GM18858 (cell line): ENCODE results near the gene SPRR3.
"Not testable (repeated sequence)": the region's sequence is repeated elsewhere in the genome, so short reads cannot be mapped to it uniquely, and the experiment has no call there.

Experiments
- ATAC-seq: cut with Tn5 transposase; IDR thresholded peaks from one replicate; pipeline ENCODE4 v1.9.1; 2021; ENCODE audit not compliant: unreplicated experiment

SPRR3 gene

DNA sequence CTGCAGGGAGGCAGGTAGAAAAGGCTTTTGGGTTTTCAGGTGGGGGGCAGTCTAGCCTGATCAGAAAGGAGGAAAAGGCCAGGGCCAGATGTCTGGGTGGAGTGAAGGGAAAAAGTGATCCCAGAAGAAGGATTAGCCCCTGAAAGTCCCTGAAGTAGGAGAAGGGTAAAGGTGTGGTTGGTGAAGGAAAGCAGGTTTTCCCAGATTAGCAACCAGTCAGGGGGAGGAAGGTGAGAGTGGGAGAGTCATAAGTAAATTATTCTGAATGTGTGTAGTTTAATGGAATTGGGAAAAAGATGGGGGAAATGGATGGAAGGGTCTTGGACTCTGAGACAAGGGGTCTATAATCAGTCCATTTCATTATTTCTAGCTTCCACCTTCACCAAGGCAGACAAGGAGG, 18.3 kb upstream of the SPRR3 start:
- no peak for ATAC-seq

DNA sequence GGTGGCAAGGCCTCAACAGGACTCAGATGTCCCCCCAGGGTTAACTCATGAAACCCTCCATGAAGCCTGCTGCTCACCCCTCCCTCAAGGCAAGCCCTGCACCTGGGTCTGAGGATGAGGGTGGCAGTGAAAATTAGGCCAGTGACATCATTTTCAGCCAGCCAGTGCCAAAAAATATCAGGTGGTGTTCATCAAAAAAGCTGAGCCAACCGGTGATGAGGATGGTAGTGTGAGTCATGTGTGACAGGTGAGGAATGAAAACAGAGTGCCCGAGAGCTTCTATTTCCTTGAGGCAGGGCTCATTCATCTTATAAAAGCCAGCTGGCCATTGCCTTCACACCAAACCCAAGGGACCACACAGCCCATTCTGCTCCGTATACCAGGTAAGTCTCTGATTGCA, 17.8 kb upstream of the SPRR3 start, which contains the start of gene SPRR1A:
Gene SPRR1A, plus strand, starts transcription at position 339 of the 400 bp plus-strand sequence. CDS start 1,150 bp downstream, outside the sequence.
- ATAC-seq = no peak

DNA sequence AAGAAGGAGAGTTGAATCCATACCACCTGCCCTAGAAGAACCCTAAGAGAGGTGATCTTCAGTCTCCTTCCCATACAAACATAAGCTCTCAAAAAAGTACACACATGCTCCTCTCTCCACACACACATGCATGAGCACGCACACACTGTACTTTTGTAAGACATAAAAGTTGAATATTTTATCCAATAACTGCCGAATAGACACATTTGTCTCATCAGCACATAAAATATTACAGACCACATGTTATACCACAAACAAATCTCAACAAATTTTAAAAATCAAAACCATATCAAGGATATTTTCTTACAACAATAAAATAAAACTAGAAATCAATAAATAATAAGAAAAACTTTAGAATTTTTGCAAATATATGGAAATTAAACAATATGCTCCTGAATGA, 15.0 kb upstream of the SPRR3 start:
- ATAC-seq = no peak

DNA sequence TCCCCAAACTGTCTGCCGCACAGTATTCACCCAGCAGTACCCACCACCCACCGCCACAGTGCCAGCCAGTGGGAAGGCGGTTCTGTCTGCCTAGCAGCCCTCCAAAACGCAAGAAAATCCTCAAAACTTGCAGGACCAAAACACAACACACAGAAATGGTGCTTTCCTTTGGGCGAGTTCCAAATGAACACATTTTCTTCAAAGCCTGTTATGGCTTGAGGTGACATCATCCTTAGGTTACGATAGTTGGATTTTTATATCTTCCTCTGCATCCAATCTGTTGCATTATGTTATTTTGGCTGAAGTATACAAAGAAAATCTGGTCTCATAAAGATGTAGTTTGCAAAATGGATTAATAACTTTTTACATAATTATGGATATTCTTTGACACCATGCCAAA, 8.4 kb upstream of the SPRR3 start:
- ATAC-seq = no peak

DNA sequence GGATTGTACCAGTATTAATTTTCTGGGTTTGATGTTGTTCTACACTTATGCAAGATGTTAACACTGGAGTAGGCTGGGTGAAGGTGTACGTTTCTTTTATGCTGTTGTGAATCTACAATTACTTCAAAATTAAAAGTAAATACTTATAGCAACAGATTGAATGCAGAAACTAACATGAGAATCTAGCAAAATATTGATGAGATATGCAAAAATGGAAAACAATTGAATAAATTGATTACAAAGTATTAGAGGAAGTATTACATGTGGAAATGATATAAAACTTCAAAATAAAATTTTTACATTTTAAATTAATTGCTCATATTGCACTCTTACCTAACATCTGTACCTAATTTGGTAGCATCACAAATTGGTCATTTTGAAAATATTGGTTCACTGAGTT, 5.7 kb upstream of the SPRR3 start:
- no peak for ATAC-seq

DNA sequence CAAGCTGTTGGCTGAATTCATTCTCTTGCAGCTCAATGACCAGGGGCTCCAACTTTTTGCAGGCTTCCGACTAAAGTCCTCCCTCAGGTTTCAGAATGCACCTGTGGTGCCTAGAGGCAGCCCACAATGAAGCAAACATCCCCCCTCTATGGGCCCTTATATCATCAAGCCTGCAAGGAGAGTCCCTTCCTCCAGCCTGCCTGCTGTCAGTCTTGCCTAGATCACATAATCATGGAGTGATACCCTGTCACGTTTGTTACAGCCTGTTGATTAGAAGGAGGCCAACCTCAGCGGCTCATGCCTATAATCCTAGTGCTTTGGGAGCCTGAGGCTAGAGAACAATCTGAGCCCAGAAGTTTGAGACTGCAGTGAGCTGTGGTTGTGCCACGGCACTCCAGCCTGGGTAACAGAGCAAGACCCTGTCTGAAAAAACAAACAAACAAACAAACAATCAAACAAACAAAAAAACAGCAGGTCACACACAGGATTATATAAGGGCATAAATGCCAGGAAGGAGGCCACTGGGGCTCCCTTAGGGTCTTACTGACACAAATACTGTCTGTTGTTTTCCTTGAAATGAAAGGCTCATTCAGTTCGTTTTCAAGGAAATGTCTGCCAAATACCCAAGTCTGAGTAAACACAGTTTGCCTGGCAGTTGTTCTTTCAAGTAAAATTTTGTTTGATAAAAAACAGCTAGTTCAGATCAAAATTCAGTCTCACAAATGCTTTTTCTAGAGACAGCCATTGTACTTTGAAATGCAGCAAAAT, 4.7 kb upstream of the SPRR3 start:
- no peak for ATAC-seq

DNA sequence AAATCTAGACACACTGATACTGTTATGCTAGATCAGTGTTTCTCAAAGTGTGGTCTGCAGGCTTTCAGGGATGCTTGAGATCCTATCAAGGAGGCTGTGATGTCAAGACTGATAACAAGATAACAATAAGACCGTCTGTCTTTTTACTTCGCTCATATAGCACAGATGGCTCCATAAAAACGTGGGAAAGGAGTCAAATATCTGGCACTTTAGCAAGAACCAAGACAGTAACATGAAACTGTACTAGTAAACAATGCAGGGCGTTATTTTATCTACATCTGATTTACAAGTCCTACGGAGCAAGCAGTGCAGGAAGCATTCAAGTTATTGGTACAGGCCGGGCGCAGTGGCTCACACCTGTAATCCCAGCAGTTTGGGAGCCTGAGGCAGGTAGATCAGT, 3.6 kb upstream of the SPRR3 start:
- ATAC-seq = no peak

DNA sequence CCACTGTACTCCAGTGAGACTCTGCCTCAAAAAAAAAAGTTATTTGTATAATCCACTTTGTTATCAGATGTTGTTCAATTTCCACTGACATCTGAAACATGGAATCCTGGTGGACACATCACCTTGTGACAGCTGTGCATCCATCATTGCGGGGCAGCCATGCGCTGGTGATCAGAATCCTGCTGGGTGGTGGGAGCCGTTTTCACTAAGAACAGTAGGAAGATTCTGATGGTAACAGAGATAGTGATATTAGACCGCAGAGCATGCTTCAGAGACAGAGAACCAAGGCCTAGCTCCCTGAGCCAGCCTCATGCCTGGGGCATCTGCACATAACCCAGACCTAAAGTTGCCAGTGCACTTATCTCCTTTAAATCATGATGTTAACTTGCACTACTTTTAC, 3.1 kb upstream of the SPRR3 start:
- ATAC-seq = no peak

DNA sequence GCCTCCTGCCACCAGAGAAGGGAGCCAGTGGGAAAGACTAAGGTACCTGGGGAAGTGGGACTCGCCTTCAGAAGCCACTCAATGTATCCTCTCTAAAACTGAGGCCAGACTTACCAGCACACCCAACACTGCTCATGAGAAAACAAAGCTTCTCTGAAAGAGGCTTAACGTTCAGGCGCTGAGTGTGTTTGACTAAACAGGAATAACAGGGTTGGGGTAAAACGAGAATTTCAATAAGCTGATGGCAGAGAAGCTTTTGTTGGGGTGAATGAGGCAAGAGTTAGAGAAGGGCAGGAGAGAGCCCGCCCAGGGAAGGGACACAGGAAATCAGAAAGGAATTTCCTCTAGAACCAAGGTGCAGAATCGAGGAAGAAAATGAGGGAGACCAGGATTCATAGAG, 1.7 kb upstream of the SPRR3 start:
- ATAC-seq = no peak

DNA sequence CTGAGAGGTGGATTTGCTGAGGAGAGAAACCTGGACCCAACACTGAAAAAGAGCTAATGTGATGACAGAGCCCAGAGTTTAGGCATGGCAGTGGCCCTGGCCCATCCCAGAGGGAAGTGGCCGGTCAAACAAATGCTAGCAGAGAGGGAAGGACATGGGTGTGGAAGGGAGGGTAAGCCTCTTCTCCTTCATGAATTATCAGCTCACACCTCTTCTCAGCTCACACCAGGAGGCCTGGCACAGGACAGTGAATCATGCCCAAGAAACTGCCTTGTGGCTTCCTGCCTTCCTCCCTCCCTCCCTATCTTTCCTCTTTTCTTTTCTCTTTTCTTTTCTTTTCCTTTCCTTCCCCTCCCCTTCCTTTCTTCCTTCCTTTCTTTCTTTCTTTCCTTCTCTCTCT, 1.3 kb upstream of the SPRR3 start:
- no peak for ATAC-seq

DNA sequence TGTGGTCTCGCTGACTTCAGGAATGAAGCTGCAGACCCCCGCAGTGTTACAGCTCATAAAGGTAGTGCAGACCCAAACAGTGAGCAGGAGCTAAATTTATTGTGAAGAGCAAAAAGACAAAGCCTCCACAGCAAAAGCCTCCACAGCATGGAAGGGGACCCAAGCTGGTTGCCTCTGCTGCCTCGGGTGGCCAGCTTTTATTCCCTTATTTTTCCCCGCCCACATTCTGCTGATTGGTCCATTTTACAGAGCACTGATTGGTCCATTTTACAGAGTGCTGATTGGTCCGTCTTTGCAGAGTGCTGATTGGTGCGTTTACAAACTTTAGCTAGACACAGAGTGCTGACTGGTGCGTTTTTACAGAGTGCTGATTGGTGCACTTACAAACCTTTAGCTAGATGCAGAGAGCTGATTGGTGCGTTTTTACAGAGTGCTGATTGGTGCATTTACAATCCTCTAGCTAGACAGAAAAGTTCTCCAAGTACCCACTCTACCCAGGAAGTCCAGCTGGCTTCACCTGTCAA, 9.7 kb downstream of the SPRR3 start:
- not testable (repeated sequence) for ATAC-seq

DNA sequence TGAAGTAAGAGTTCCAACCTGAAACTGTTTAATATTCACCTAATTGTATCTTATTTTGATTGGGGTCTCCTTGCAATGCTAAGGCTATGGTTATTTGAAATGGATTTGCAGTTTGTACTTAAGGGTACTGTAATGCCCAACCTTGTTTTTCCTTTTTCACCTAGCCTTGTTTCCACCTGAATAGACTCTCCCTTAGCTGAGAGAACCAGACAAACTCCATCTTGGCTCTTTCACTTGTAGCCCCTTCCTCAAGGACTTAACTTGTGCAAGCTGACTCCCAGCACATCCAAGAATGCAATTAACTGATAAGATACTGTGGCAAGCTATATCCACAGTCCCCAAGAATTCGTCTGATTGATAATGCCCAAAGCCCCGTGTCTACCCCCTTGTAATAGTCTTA, 20.3 kb downstream of the SPRR3 start:
- not testable (repeated sequence) for ATAC-seq

DNA sequence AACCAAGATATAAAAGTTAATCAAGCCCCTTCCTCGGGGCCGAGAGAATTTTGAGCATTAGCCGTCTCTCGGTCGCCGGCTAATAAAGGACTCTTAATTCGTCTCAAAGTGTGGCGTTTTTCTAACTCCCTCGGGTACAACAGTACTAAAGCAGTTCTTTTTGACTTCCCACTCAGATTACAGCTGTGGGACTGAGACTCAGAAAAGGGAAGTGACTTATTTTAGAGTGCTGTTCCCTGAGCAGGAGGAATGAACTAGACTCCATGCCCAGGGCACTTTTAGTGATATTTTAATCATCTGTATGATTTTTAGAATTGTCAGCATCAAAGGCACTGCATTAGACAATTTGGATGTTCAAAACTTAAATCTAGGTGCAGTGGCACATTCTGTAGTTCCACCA, 20.8 kb downstream of the SPRR3 start:
- not testable (repeated sequence) for ATAC-seq

DNA sequence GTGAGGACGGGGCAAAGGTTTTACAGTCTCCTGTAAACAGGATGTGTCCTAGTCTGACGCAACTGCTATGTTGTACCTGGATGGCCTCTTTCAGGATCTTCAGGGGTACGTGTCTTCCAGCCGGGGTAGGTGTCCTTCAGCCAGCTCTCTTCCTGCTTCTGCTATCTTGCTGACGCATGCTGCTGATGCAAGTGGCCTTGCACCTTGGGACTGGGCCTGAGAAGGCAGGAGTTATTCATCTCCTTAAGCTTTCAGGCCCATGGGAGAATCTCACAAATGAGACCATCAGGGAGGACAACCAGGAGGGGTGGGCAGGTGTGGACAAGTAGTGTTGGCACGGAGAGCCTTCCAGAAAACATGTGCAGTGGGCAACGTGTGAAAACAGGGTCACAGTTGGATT, 21.6 kb downstream of the SPRR3 start:
- ATAC-seq = no peak

DNA sequence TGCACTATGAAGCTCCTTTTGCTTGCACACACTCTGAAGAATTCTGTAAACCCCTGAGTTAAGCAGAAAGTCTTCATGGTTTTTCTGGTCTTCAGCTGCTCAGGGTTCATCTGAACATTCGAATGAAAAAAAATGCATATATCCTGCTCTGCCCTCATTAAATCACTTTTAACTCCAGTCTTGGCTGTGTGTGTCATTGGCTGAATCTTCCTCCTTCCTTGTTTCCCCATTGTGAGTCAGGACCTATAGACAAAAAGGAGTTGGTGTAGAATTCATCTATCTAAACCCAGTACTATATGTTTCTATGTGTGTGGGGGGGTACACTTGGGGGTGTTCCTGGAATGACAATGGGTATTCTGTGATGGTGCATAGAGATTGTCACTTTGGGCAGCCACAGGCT, 22.9 kb downstream of the SPRR3 start:
- no peak for ATAC-seq

DNA sequence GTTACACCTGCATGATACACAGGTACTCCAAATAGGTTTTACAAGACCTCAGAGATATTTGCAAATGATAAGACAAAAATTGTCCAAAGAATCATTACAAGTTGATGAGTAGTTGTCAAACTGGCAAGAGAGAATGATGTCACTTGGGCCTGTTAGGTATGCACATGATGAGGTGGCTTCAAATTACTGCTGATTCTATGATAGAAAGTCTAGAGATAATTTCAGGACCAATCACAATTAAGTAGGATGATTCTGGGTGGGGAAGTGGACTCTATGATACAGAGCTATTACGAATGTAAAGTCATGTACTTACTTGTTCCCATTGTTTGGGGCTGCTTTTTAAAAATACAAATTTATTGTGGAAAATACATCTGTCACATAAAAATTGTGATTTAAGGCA, 24.2 kb downstream of the SPRR3 start:
- ATAC-seq = no peak

DNA sequence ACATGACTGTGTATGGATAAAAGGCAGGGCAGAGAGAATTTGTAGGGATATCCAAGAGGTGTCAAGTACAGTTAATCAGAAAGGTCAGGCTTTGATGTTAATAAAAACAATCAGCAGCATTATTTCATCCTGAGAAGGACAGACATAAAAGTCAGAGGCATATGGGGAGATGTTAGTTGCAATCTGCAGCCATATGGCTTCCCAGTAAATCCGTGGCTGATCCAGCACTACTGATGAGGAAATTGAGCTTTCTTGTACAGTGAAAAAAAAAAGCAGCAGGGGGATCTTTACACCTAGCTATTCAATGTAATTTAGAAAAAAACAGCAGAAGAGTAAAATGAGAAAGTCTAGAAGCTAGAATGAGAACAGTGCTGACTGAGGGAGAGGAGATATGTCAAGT, 27.2 kb downstream of the SPRR3 start:
- ATAC-seq = no peak

DNA sequence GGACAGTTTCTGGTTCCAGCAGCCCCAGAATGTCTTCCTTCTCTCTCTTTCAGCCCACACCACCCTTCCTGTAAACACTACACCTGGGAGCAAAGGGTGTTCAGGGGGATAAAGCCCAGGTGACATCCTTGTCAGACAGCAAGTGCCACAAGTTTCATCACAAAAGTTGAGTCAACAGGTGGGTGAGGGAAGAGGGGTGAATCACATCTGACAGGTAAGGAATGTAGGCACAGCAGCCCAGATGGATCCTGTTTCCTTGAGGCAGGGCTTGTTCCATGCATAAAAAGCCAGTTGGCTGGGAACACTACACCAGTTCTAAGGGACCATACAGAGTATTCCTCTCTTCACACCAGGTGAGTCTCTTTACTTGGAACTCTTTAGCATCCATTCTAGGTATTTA, 29.3 kb downstream of the SPRR3 start, which contains the start of gene SPRR1B:
Gene SPRR1B, plus strand, starts transcription at position 309 of the 400 bp plus-strand sequence. CDS start 1,143 bp downstream, outside the sequence.
- no peak for ATAC-seq

DNA sequence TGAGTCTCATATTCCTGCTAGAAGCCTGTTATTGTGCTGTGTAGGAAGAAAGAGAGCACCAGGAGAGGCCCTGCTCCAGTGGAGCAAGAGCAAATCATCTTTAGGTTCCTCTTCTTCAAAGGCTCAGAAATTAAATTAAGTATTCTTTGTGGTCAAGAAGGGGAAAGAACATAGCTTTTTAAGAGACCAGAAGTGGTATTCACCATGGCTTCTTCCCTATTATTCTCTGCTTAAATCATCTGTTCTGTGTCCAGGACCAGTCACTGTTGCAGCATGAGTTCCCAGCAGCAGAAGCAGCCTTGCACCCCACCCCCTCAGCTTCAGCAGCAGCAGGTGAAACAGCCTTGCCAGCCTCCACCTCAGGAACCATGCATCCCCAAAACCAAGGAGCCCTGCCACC, 30.5 kb downstream of the SPRR3 start:
- no peak for ATAC-seq

DNA sequence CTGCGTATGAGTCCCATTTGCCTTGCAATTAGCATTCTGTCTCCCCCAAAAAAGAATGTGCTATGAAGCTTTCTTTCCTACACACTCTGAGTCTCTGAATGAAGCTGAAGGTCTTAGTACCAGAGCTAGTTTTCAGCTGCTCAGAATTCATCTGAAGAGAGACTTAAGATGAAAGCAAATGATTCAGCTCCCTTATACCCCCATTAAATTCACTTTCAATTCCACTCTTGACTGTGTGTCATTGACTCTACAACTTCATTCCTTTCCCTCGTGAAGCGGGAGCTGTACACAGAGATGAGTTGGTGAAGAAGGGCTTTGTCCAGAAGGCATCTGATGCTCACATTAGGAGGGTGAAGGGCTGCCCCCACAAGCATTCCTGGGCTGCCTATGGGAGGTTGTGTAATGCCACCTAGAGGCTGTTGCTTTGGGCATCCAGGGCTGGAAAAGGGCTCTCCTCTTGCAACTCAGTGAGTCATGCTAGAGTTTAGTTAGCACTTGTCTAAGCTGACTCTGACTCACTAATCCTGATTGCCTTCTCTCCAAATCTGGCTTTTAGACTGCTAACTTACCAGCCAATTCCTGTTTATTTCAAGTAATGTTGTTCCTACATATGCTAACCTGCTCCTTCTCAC, 31.2 kb downstream of the SPRR3 start:
- no peak for ATAC-seq

DNA sequence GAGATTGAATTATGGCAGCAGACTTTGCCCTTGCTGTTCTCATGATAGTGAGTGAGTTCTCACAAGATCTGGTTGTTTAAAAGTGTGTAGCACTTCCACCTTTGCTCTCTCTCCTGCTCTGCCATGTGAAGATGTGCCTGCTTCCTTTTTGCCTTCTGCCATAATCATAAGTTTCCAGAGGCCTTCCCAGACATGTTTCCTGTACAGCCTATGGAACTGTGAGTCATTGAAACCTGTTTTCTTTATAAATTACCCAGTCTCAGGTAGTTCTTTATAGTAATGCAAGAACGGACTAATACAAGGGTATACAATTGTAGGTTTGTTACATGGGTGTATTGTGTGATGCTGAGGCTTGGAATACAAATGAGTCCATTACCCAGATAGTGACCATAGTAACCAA, 33.7 kb downstream of the SPRR3 start:
- no peak for ATAC-seq

DNA sequence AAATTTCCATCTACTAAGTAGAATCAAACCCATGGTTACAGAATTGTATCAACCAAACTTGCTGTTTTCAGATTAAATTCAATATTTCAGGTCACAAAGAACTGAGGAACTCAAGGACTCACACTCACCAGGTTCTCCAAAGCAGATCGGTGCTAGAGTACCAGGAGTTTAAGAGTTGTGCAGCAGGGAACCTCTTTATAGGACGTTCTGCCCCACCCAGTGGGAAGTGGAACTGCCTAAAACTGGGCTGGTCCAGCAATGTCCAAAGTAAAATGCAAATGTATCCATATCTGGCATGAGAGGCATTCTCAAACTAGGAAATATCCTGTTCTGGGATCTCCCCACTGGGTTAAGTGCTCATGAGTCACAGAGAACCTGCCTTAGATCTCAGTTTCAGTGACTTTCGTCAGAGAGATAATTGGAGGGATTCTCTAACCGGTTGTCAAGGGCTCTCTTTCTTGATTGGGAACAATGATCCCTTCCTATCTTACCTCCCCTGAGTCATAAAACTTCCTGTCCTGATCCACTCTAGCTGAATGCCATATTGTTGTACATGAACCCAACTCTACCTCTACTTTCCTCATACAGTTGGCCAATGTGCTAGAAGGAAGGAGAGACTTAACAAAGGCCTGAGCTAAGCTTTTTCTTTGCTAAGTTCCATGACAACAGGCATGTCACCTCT, 39.5 kb downstream of the SPRR3 start, which contains the start of gene SPRR2D:
Gene SPRR2D, minus strand, starts transcription at position 171 of the 682 bp plus-strand sequence. CDS start 774 bp downstream, outside the sequence.
- no peak for ATAC-seq
